GM21367 (cell line): ENCODE measurements around the gene FST.

Experiments
- ATAC-seq: cut with Tn5 transposase; IDR thresholded peaks from one replicate; pipeline ENCODE4 v1.9.1; 2021; ENCODE audit not compliant: unreplicated experiment

FST gene, protein sequence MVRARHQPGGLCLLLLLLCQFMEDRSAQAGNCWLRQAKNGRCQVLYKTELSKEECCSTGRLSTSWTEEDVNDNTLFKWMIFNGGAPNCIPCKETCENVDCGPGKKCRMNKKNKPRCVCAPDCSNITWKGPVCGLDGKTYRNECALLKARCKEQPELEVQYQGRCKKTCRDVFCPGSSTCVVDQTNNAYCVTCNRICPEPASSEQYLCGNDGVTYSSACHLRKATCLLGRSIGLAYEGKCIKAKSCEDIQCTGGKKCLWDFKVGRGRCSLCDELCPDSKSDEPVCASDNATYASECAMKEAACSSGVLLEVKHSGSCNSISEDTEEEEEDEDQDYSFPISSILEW

DNA sequence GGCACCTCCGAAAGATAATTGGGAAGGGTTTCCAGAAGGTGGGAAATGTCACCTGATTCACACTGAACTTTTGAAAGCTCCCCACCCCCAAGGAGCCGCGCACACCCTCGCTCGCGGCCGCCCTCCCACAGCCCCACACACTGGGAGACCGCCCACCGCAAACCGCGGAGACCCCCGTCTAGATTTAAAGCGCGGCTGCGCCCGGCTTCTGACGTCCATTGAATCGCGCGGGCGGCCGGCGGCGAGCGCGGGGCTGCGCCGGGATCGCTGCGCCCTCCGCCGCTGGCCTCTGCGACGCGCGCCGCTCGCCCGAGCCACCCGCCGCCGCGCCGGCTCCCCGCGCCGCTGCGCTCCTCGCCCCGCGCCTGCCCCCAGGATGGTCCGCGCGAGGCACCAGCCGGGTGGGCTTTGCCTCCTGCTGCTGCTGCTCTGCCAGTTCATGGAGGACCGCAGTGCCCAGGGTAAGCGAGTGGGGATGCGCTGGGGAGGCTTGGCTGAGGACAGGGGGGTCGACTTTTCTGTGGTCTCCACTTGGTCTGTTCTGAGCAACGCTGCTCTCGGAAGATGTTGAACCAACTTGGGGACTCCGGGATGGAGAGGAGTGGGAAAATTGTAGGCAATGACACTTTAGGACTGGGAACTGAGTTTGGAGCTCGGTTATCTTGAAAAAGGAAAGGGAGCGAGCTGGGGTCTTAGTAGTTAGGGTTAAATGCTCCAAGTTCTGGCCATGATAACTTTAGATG is at the start of gene FST:
TSS of gene FST (plus strand) at position 214 of the 743 bp plus-strand sequence. CDS start at position 377, 163 bp downstream.
- ATAC-seq, result no peak

DNA sequence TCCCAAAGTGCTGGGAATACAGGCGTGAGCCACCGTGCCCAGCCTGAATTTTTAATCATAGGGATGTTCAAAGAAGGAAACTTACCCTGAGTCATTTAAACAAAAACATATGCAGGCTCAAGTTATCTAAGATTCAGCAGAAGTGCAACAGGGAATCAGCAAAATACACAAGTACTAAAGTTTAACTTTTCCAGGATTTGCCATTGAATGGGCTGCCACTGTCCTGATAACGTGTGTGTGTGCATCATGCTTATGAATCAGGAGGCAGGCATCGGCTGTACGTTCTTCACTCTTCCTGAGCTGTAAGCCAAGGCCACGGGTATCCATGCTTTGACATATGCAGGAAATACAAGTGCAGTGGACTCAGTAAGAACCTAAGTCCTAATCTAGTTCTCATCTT is 48.8 kb upstream of the FST start:
- ATAC-seq, result no peak

- ATAC-seq, result no peak
These were observed 47.4 kb upstream of the FST start for GRCh38 chr5:53433026-53433425.

DNA sequence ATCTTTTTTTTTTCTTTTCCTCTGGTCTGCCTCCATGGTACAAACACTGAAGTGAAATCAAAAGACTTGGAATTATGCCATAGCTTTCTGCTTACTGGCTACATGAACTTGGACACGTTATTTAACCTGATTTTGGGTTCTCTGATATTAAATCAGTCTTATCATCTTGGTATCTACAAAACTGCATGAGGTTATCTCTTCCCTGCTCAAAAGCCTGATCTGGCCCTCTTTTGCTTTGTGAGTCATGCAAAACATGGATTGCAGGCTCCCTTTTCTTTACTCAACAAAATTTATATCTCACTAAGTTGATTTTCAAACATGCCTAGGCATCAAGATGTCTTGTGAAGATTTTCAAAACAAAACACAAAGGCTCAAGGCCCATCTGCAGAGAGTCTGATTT is 45.9 kb upstream of the FST start:
- ATAC-seq, result no peak

DNA sequence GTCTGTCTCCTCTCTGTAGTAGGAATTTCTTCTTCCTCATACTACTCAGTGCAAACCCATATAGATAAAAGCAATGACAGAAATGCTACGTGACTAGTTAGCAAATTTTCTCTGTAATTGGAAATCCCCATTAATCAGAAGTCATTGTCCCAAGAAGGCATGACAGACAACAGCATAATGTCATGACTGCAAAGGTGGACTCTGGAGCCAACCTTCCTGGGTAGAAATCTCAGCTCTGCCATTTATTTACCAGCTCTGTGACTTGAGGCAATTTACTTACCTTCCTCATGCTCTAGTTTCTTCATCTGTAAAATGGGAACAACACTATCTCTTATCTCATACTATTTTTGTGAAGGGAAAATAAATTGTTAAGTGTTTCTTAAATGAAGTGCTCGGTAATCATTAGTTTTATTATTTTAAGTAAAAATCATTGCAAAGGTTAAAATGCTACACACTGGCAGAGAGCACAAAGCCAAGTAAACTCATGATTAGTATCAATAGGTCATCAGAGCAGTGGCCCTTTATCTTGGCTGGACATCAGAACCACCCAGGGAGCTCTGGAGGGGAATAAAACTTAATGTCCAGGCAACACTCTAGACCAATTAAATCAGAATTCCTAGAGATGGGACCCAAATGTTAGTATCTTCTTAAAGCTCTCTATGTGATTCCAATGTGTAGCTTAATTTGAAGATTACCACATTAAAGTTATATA is 43.8 kb upstream of the FST start:
- ATAC-seq, result no peak

DNA sequence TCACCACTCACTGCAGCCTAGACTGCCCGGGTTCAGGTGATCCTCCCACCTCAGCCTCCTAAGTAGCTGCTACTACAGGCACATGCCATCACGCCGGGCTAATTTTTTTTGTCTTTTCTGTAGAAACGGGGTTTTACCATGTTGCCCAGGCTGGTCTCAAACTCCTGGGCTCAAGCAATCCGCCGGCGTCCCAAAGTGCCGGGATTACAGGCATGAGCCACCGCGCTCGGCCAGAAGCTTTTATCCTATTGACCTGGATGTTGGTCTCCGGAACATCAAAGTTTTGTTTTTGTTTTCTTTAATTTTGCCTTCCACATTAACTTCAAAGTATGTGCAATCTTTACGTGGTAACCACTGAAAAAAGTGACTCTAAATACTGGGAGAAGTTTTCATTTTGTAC is 42.4 kb upstream of the FST start:
- no peak for ATAC-seq

GRCh38 chr5:53438486-53439472 is 41.6 kb upstream of the FST start:
- no peak for ATAC-seq

DNA sequence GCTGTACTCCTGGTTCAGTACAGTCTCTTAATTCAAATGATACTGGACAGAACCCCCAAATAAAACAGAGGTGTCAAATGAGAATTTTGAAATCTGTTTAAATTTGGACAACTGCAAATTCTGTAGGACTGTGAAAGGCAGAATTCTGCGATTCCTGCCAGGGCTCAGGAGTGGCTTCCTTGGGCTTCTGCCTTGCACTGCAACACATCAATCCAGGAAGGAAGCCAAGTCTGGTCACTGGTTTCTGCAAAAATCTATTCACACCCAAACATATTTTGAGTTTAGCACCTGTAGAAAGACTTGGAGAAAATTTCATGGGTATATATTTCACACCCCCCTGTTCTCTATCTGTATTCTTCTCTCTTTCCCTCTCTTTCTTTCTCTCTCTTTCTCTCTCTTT is 37.5 kb upstream of the FST start:
- no peak for ATAC-seq

- no peak for ATAC-seq
These were observed 34.9 kb upstream of the FST start for GRCh38 chr5:53445569-53445968.

GRCh38 chr5:53446908-53447307 is 33.5 kb upstream of the FST start:
- no peak for ATAC-seq

DNA sequence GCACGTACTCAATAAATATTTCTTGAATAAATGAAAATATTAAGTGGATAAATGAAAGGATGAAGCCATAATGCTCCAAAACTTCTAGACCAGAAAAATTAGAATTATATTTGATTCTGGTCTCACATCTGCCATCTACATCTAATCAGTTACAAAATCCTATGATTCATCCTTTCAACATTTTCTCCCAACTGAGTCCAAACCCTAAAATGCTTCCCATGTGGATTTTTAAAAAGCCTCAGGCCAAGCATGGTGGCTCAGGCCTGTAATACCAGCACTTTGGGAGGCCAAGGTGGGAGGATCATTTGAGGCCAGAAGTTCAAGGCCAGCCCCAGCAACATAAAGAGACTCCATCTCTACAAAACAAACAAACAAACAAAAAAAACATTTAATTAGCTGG is 31.6 kb upstream of the FST start:
- no peak for ATAC-seq

GRCh38 chr5:53453898-53454718 is 26.3 kb upstream of the FST start:
- no peak for ATAC-seq

DNA sequence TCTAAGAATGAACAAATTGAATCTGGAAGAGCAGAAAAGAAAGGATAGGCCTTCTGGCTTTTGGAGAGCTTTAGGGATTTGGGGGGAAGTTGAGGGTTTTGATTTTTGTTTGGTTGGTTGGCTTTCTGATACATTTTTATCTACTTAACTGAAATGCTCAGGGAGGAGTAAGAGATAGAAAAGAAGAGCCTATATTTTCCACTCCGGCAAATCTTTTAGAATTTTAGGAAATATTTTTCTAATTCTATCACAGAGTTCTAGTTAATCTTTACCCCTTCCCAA is 25.8 kb upstream of the FST start:
- no peak for ATAC-seq

DNA sequence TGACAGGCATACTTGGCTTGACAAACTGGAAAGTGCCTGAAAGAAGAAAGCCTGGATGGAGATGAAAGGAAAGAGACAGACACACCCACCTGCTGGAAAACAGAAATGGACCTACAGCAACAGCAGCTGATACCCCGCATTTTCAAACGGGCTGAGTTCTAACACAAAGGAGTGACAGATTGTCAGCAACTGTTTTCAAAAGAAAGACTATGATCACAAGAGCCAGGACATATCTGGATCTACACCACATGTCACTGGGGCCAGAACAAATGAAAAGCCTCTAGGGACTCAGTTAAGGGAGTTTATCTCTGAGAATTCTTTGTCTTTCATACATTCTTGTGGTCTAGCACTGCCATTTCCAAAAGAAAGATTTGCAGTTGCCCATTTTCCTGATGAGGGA is 24.1 kb upstream of the FST start:
- no peak for ATAC-seq

- no peak for ATAC-seq
These were observed 16.4 kb upstream of the FST start for GRCh38 chr5:53463909-53464621.

DNA sequence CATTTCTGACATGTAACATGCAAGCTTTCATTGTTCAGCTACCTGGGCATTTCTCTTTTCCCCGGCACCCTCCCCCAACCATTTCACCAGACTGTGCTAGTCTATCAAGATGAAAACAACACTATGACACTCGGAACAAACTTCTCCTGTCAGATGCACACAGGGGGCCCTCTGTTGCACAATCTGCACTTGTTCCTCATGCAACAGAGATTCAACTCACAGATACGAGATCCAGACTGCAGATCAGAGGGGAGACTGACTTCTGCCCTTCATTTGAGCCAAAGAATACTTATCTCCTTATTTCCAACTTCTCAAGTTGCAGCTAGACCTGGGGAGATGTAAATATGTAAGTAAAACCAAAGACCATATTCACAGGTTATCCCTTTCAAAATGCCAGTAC is 15.7 kb upstream of the FST start:
- ATAC-seq, result no peak

DNA sequence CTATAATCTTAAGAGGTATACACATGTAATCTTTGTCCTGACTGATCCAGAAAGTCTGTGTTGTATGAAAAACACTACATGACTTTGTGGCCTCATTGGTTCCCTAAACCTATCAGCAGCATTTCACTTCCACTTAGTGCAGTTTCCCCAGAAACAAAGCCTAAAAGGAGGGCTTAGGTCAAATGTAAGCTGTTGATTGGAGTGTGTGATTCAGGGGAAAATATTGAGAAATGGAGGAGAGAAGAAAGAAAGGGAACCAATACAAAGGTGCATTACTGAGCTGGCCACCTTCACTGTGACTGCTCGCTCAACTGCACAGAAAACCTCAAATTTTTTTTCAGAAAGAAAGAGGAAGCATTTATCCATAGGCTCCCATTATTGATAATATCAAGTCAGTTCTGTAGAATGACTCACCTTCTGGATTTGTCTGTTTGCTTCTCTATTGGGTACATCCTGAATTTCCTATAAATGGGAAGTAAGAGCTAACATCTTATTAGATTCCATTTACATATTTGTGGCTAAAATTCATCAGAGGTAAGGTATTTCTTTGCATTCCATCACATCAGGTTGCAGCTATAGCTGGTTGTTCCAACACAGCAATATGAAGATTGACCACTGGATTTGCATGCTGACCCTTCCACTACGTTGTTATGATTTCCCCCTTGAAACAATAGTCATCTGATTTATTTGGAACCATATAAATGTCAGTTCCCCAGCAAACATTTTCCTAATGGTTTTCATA is 10.3 kb upstream of the FST start:
- no peak for ATAC-seq

GRCh38 chr5:53472279-53472678 is 8.2 kb upstream of the FST start:
- no peak for ATAC-seq
